Astrocyte of the spinal cord (primary cell): ENCODE measurements around the gene MTLN.
"Not testable (repeated sequence)": the region's sequence is repeated elsewhere in the genome, so short reads cannot be mapped to it uniquely, and the experiment has no call there.

ENCODE experiments used
- DNase-seq: peaks from one replicate; pipeline ENCODE4 v3.0.0; 2011; ENCODE audit warnings: low read depth, low spot score
- H3K4me3 ChIP-seq: 2 replicates; pipeline ENCODE4 v1.5.1; 2011; ENCODE audit warnings: low read depth, mild to moderate bottlenecking, low read length, moderate library complexity
- in situ Hi-C: cut with HindIII; loops from 2 replicates; pipeline ENCODE4 v1.10.0; 2017; ENCODE audit warnings: low sequenced_read_pairs
- TF ChIP-seq, protein P1 (sequence below): IDR thresholded peaks from 2 replicates; pipeline ENCODE4 v1.5.1; 2012; ENCODE audit warnings: low read depth, mild to moderate bottlenecking, low read length, inconsistent platforms

The MTLN gene

DNA sequence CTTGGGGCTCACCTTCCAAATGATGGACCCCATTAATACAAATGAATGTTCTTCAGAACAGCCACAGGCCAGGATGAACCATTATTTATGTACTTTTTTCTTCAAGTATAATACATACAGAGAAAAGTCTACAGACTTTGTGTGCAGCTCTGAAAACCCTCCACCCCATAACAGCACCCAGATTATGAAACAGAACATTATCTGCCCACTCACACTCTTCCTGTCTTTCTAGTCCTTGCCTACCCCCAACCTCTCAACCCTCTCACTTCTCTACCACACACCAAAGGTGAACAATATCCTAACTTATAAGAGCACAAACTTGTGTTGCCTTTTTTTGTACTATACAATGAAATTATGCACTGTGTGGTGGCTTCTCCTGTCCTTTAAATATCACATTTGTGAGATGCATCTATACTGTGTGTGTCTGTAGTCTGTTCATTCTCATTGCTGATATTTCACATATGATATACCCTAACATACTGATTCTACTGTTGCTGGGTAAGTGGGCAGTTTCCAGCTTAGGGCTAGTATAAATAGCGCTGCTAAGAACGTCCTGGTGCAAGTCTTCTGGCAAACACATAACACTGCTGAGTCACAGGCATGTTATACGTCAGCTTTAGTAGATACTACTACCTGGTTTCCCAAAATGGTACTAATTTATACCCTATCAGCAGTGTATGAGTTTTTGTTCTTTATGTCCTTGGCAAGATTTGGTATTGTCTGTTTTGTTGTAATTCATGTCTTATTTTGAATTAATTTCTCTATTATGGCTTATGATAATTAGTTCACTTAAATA lies 6.5 kb downstream of the MTLN start:
- no peak for DNase-seq
- in situ Hi-C loops, result no loop called here
- TF ChIP-seq, protein P1, sequence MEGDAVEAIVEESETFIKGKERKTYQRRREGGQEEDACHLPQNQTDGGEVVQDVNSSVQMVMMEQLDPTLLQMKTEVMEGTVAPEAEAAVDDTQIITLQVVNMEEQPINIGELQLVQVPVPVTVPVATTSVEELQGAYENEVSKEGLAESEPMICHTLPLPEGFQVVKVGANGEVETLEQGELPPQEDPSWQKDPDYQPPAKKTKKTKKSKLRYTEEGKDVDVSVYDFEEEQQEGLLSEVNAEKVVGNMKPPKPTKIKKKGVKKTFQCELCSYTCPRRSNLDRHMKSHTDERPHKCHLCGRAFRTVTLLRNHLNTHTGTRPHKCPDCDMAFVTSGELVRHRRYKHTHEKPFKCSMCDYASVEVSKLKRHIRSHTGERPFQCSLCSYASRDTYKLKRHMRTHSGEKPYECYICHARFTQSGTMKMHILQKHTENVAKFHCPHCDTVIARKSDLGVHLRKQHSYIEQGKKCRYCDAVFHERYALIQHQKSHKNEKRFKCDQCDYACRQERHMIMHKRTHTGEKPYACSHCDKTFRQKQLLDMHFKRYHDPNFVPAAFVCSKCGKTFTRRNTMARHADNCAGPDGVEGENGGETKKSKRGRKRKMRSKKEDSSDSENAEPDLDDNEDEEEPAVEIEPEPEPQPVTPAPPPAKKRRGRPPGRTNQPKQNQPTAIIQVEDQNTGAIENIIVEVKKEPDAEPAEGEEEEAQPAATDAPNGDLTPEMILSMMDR, result no peak
- no peak overlapping the region for H3K4me3 ChIP-seq

- in situ Hi-C loops, result no loop called here
- DNase-seq, result peak; percentile 81
- peak within 1 kb of the TSS; percentile 64 for H3K4me3 ChIP-seq
- TF ChIP-seq, protein P1, result no peak
These were observed 7.7 kb downstream of the MTLN start, which contains the start of gene NPHP1 for GRCh38 chr2:110204408-110205385. NPHP1 (minus strand) TSS chr2:110205013; CDS start chr2:110204968, 45 bp downstream.

DNA sequence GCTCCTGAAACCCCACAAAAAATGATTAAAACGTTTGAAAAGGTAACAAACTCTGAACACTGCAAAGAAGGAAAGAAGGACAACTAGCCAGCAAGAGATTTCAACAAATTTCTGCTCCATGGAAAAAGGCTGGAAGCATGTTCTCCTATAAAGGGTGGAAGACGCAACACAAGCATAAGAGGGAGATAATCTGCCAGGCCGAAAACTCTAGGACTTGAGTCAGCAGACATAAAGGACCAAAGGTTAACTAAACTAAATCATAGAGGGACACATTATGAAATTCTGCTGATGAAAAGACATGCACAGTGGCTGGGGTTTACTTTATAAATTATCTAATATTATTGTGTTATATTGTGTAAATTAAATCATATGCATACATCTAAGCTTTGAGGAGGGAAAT lies 14.3 kb downstream of the MTLN start:
- H3K4me3 ChIP-seq, result no peak overlapping the region
- TF ChIP-seq, protein P1, result no peak
- no peak for DNase-seq
- in situ Hi-C loops, result no loop called here

DNA sequence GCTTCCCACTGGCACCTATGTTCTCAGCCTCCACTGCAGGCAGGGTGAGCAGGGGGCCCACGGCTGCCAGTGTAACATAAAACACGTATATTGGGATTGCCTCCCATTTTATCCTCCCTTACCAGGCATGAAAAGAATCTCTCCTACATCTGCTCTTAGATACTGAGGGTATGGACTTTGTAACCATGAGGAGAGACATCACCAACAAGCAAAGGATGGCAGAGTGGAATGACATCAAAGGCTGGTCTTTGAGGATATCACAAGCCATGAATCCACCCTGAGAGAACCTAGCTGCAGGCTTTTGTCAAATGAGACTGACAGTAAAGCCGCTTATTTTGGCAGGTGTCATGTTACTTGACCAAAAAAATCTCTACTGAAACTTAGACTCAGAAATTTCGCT lies 14.9 kb downstream of the MTLN start:
- in situ Hi-C loops, result no loop called here
- no peak overlapping the region for H3K4me3 ChIP-seq
- no peak for DNase-seq
- TF ChIP-seq, protein P1, result no peak

- DNase-seq, H3K4me3 ChIP-seq, in situ Hi-C loops: not testable (repeated sequence)
These were observed 22.2 kb downstream of the MTLN start for GRCh38 chr2:110190169-110190568.

DNA sequence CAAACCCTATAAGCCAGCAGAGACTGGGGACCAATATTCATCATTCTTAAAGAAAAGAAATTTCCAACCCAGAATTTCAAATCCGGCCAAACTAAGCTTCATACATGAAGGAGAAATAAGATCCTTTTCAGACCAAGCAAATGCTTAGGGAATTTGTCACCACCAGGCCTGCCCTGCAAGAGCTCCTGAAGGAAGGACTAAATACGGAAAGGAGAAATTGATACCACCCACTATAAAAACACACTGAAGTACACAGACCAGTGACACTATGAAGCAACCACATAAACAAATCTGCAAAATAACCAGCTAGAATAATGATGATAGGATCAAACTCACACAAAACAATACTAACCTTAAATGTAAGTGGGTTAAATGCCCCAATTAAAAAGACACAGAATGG lies 29.9 kb downstream of the MTLN start:
- DNase-seq, result no peak
- TF ChIP-seq, protein P1, result no peak
- in situ Hi-C loops, result no loop called here
- no peak overlapping the region for H3K4me3 ChIP-seq
